ENCODE measurements around the gene PTH1R.

The PTH1R gene

GRCh38 chr3:46917257-46917656, 39.7 kb downstream of the PTH1R start:
- FAIRE-seq = no peak

- no peak for FAIRE-seq
Measured at GRCh38 chr3:46918202-46918601, 40.7 kb downstream of the PTH1R start.

- FAIRE-seq = no peak
Measured at GRCh38 chr3:46918634-46919033, 41.1 kb downstream of the PTH1R start.

GRCh38 chr3:46921041-46921440, 43.5 kb downstream of the PTH1R start:
- FAIRE-seq = no peak

GRCh38 chr3:46921871-46922271, 44.4 kb downstream of the PTH1R start:
- no peak for FAIRE-seq

- FAIRE-seq = no peak
Measured at GRCh38 chr3:46922426-46922825, 44.9 kb downstream of the PTH1R start.

GRCh38 chr3:46922871-46923558, 45.5 kb downstream of the PTH1R start:
- FAIRE-seq = no peak

GRCh38 chr3:46923559-46924350, 46.2 kb downstream of the PTH1R start:
- no peak for FAIRE-seq

GRCh38 chr3:46924921-46925584, 47.5 kb downstream of the PTH1R start:
- no peak for FAIRE-seq

- FAIRE-seq = no peak
Measured at GRCh38 chr3:46925585-46925934, 48.0 kb downstream of the PTH1R start.

- FAIRE-seq = no peak
Measured at GRCh38 chr3:46926039-46926438, 48.5 kb downstream of the PTH1R start.

GRCh38 chr3:46926447-46926846, 48.9 kb downstream of the PTH1R start:
- no peak for FAIRE-seq

GRCh38 chr3:46926871-46927717, 49.6 kb downstream of the PTH1R start:
- no peak for FAIRE-seq

GRCh38 chr3:46927718-46928073, 50.2 kb downstream of the PTH1R start:
- FAIRE-seq = no peak

GRCh38 chr3:46928282-46928681, 50.8 kb downstream of the PTH1R start:
- FAIRE-seq = no peak

GRCh38 chr3:46929324-46929723, 51.8 kb downstream of the PTH1R start:
- FAIRE-seq = no peak

GRCh38 chr3:46930166-46930944, 52.8 kb downstream of the PTH1R start:
- no peak for FAIRE-seq

- FAIRE-seq = no peak
Measured at GRCh38 chr3:46930945-46931403, 53.5 kb downstream of the PTH1R start.

- no peak for FAIRE-seq
Measured at GRCh38 chr3:46931631-46932331, 54.3 kb downstream of the PTH1R start.

GRCh38 chr3:46932455-46933225, 55.1 kb downstream of the PTH1R start:
- no peak for FAIRE-seq

GRCh38 chr3:46933261-46933660, 55.7 kb downstream of the PTH1R start:
- no peak for FAIRE-seq
